MM.1S (cell line): ENCODE measurements around the gene OXCT1.
A peak's percentile ranks its signal among the peaks of the same experiment; 100 is the strongest.

ENCODE experiments used
- DNase-seq: peaks from one replicate; pipeline ENCODE4 v3.0.0-alpha.2; 2015
- H2AFZ ChIP-seq: fragments of 300-600 bp; sonication (generic); 2 replicates; pipeline ENCODE4 v1.6.0; 2016; ENCODE audit warnings: antibody characterized with exemption, low read length
- H3F3A ChIP-seq: fragments of 300-600 bp; sonication (generic); 2 replicates; pipeline ENCODE4 v1.6.1; 2016; ENCODE audit warnings: mild to moderate bottlenecking, antibody characterized with exemption, low read length, moderate library complexity, mixed read lengths; ENCODE audit not compliant: insufficient read depth
- H3K27ac ChIP-seq: fragments of 300-600 bp; sonication (generic); 2 replicates; pipeline ENCODE4 v1.5.1; 2016; ENCODE audit warnings: mild to moderate bottlenecking, low read length
- H3K27me3 ChIP-seq: fragments of 300-600 bp; sonication (generic); replicated peaks from 2 replicates; pipeline ENCODE4 v1.6.0; 2016; ENCODE audit warnings: low read length; ENCODE audit not compliant: insufficient read depth
- H3K36me3 ChIP-seq: fragments of 300-600 bp; sonication (generic); replicated peaks from 2 replicates; pipeline ENCODE4 v1.6.1; 2016; ENCODE audit warnings: mild to moderate bottlenecking, low read length, mixed read lengths; ENCODE audit not compliant: insufficient read depth
- H3K4me1 ChIP-seq: fragments of 300-600 bp; sonication (generic); 2 replicates; pipeline ENCODE4 v1.6.1; 2016; ENCODE audit warnings: low read length, mixed read lengths
- H3K4me2 ChIP-seq: fragments of 300-600 bp; sonication (generic); 2 replicates; pipeline ENCODE4 v1.6.0; 2016; ENCODE audit warnings: low read depth, low read length
- H3K4me3 ChIP-seq: fragments of 300-600 bp; sonication (generic); 2 replicates; pipeline ENCODE4 v1.5.1; 2016; ENCODE audit warnings: low read length, mixed read lengths
- H3K79me2 ChIP-seq: fragments of 300-600 bp; sonication (generic); 2 replicates; pipeline ENCODE4 v1.6.1; 2016; ENCODE audit warnings: mixed run types, low read length, mixed read lengths
- H3K9ac ChIP-seq: fragments of 300-600 bp; sonication (generic); 2 replicates; pipeline ENCODE4 v1.6.1; 2016; ENCODE audit warnings: low read length, mixed read lengths
- H3K9me2 ChIP-seq: fragments of 300-600 bp; sonication (generic); replicated peaks from 2 replicates; pipeline ENCODE4 v1.6.1; 2016; ENCODE audit warnings: mild to moderate bottlenecking, low read length, mixed read lengths; ENCODE audit not compliant: insufficient read depth
- H3K9me3 ChIP-seq: fragments of 300-600 bp; sonication (generic); replicated peaks from 2 replicates; pipeline ENCODE4 v1.6.1; 2016; ENCODE audit warnings: mild to moderate bottlenecking, low read length, mixed read lengths; ENCODE audit not compliant: insufficient read depth
- H4K20me1 ChIP-seq: fragments of 300-600 bp; sonication (generic); 2 replicates; pipeline ENCODE4 v1.6.1; 2016; ENCODE audit warnings: mild to moderate bottlenecking, low read length, moderate library complexity, mixed read lengths; ENCODE audit not compliant: insufficient read depth
- EZH2 ChIP-seq: fragments of 300-600 bp; sonication (generic); optimal IDR thresholded peaks from 2 replicates; pipeline ENCODE3; 2017; ENCODE audit warnings: low read depth, mild to moderate bottlenecking, antibody characterized with exemption, low read length, mixed read lengths
- EZH2phosphoT487 ChIP-seq: fragments of 300-600 bp; sonication (generic); IDR thresholded peaks from 2 replicates; pipeline ENCODE4 v1.6.1; 2018; ENCODE audit warnings: antibody characterized with exemption, low read length
- TF ChIP-seq, protein P1 (sequence below): fragments of 300-600 bp; sonication (generic); IDR thresholded peaks from 2 replicates; pipeline ENCODE4 v1.5.1; 2016; ENCODE audit warnings: antibody characterized with exemption, low read length, mixed read lengths

Gene OXCT1

DNA sequence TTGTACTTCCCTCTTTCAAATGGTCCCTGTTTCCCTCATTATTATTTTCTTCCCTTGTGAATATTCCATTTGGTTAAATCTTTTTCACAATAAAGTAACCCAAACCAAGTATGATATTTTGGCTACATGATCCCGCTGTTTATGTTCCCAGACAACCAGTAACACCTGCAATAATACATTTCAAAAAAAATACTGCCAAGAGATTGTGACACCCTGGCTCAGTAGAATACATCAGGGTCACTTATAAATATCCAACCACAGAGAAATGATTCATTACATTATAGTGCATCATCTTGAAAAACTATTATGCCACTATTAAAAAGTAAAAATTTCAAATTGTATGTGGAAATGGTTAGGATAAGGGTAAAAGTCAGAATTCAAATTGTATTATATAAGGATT is 7.2 kb upstream of the OXCT1 start:
- Histone ChIP-seq H3K27me3 (no peaks in the 10 kb centered on the region), H3K4me1 (peaks cover 17% of the 10 kb centered on the region), H3K9ac (no peak overlapping the region), H3K9me3 (no peaks in the 10 kb centered on the region), H3K4me3 (no peak overlapping the region), H3K4me2 (no peak overlapping the region), H3K27ac (no peak overlapping the region), H4K20me1 (no peaks in the 10 kb centered on the region), H3K9me2 (no peaks in the 10 kb centered on the region), H3F3A (peaks cover 12% of the 10 kb centered on the region), H2AFZ (no peak overlapping the region), H3K36me3 (no peaks in the 10 kb centered on the region), H3K79me2 (no peaks in the 10 kb centered on the region)
- TF ChIP-seq, protein P1, sequence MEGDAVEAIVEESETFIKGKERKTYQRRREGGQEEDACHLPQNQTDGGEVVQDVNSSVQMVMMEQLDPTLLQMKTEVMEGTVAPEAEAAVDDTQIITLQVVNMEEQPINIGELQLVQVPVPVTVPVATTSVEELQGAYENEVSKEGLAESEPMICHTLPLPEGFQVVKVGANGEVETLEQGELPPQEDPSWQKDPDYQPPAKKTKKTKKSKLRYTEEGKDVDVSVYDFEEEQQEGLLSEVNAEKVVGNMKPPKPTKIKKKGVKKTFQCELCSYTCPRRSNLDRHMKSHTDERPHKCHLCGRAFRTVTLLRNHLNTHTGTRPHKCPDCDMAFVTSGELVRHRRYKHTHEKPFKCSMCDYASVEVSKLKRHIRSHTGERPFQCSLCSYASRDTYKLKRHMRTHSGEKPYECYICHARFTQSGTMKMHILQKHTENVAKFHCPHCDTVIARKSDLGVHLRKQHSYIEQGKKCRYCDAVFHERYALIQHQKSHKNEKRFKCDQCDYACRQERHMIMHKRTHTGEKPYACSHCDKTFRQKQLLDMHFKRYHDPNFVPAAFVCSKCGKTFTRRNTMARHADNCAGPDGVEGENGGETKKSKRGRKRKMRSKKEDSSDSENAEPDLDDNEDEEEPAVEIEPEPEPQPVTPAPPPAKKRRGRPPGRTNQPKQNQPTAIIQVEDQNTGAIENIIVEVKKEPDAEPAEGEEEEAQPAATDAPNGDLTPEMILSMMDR, result no peak
- TF ChIP-seq EZH2, result no peak
- TF ChIP-seq EZH2phosphoT487, result no peak
- DNase-seq, result no peak

DNA sequence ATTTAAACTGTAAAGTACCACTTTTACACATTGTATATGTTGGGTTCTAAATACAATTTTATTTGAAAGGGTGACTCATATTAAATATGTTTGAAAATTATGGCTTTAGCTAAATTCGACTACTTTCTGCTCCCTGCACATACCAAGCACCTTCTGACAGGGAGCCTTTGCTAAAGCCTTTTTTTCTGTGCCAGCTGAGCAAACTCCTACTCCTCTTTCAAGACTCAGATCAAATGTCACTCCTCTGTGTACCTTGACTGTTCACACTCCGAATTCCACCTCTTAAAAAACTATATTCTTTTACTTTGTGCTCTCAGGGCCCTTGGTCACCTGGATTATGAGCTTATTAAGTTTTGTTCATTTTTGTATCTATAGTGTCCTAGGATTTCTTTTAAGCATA is 6.5 kb upstream of the OXCT1 start:
- Histone ChIP-seq H4K20me1 (no peaks in the 10 kb centered on the region), H3K9me3 (no peaks in the 10 kb centered on the region), H3K4me1 (peaks cover 17% of the 10 kb centered on the region), H3K27ac (no peak overlapping the region), H2AFZ (no peak overlapping the region), H3K79me2 (no peaks in the 10 kb centered on the region), H3K4me2 (no peak overlapping the region), H3F3A (peaks cover 12% of the 10 kb centered on the region), H3K9ac (no peak overlapping the region), H3K27me3 (no peaks in the 10 kb centered on the region), H3K36me3 (no peaks in the 10 kb centered on the region), H3K9me2 (no peaks in the 10 kb centered on the region), H3K4me3 (no peak overlapping the region)
- DNase-seq, result no peak
- TF ChIP-seq EZH2phosphoT487 (no peak), EZH2 (no peak)
- TF ChIP-seq, protein P1, result no peak

DNA sequence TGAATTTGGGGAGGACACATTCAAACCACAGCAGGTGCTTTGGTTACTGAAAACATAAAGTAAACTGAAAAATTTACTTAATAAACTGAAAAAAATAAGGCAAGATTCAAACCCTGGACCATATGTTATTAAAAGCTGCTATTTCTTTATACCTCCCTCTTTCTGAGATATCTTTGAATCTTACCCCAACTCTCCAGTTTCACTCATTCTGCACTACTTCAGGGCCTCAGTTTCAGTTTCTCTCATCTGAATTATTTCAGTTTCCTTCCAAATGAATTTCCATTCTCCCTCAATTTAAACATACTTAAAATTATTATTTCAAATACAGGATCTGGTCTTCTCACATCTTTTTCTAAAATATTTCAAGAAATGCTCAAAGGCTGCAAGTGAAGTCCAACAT is 4.9 kb upstream of the OXCT1 start:
- Histone ChIP-seq H3K79me2 (peaks cover under 1% of the 10 kb centered on the region; the same call in 1 of the 2 replicates), H3K4me3 (no peak overlapping the region), H3F3A (peaks cover 17% of the 10 kb centered on the region), H3K36me3 (no peaks in the 10 kb centered on the region), H3K27me3 (no peaks in the 10 kb centered on the region), H3K9ac (no peak overlapping the region), H4K20me1 (no peaks in the 10 kb centered on the region), H3K9me3 (no peaks in the 10 kb centered on the region), H3K27ac (peak overlapping the region; percentile 53; the same call in 1 of the 2 replicates), H3K9me2 (no peaks in the 10 kb centered on the region), H3K4me2 (peak overlapping the region; percentile 23; the same call in 1 of the 2 replicates), H3K4me1 (peaks cover 24% of the 10 kb centered on the region), H2AFZ (no peak overlapping the region)
- DNase-seq, result peak; percentile 52
- TF ChIP-seq, protein P1, result no peak
- TF ChIP-seq EZH2, result no peak
- TF ChIP-seq EZH2phosphoT487, result no peak
